ENCODE results near the gene TIPRL.
A peak's percentile ranks its signal among the peaks of the same experiment; 100 is the strongest.
"Not testable (repeated sequence)": the region's sequence is repeated elsewhere in the genome, so short reads cannot be mapped to it uniquely, and the experiment has no call there.

The TIPRL gene

GRCh38 chr1:168178638-168179437 lies at the start of gene TIPRL:
TIPRL (plus strand) TSS chr1:168178962; CDS start chr1:168179078, 116 bp downstream.
- peak; percentile 92 for DNase-seq

GRCh38 chr1:168129933-168130332 lies 48.8 kb upstream of the TIPRL start:
- no peak for DNase-seq

GRCh38 chr1:168134132-168134531 lies 44.6 kb upstream of the TIPRL start:
- no peak for DNase-seq

- no peak for DNase-seq
Measured at GRCh38 chr1:168134642-168135041, 44.1 kb upstream of the TIPRL start.

- DNase-seq: no peak
Measured at GRCh38 chr1:168135116-168135920, 43.4 kb upstream of the TIPRL start.

- no peak for DNase-seq
Measured at GRCh38 chr1:168135921-168136708, 42.6 kb upstream of the TIPRL start.

GRCh38 chr1:168136709-168137514 lies 41.9 kb upstream of the TIPRL start, which contains the start of gene GPR161:
GPR161 (minus strand) TSS chr1:168136930; CDS start chr1:168104850, 32,080 bp downstream.
- DNase-seq: no peak

- no peak for DNase-seq
Measured at GRCh38 chr1:168137515-168137821, 41.3 kb upstream of the TIPRL start.

GRCh38 chr1:168138134-168138533 lies 40.6 kb upstream of the TIPRL start:
- DNase-seq: no peak

- no peak for DNase-seq
Measured at GRCh38 chr1:168139070-168139469, 39.7 kb upstream of the TIPRL start.

GRCh38 chr1:168141871-168142385 lies 36.8 kb upstream of the TIPRL start:
- no peak for DNase-seq

GRCh38 chr1:168145184-168146159 lies 33.3 kb upstream of the TIPRL start:
- DNase-seq: peak; percentile 84 to 86

GRCh38 chr1:168146160-168146539 lies 32.6 kb upstream of the TIPRL start:
- DNase-seq: no peak

GRCh38 chr1:168146626-168147025 lies 32.1 kb upstream of the TIPRL start:
- DNase-seq: no peak

- no peak for DNase-seq
Measured at GRCh38 chr1:168148916-168149315, 29.8 kb upstream of the TIPRL start.

- no peak for DNase-seq
Measured at GRCh38 chr1:168150283-168150682, 28.5 kb upstream of the TIPRL start.

- DNase-seq: no peak
Measured at GRCh38 chr1:168151935-168152334, 26.8 kb upstream of the TIPRL start.

GRCh38 chr1:168154707-168155106 lies 24.1 kb upstream of the TIPRL start:
- DNase-seq: not testable (repeated sequence)

GRCh38 chr1:168155910-168156309 lies 22.9 kb upstream of the TIPRL start:
- no peak for DNase-seq

GRCh38 chr1:168157638-168158037 lies 21.1 kb upstream of the TIPRL start:
- DNase-seq: no peak

- DNase-seq: no peak
Measured at GRCh38 chr1:168159251-168159650, 19.5 kb upstream of the TIPRL start.

Measured in activated CD4-positive, alpha-beta T cell treated with anti-CD3 and anti-CD28 coated beads, Interleukin-2, amount 50 U/mL, for 4 hours (primary cell).